Cardiac muscle cell (in vitro differentiated cells and primary cell): ENCODE data around the gene PAM. TPM values are rescaled to one million over a fixed set of nuclear protein-coding genes. Genes with fewer than 3 reads are reported as not detected.
"Not testable (repeated sequence)": the region's sequence is repeated elsewhere in the genome, so short reads cannot be mapped to it uniquely, and the experiment has no call there.

Experiments
- DNase-seq, 2 donors: peaks; one replicate each; pipeline versions ENCODE4 v3.0.0 to v3.0.0-alpha.2; 2010 to 2017; ENCODE audit warnings: low read depth in 1 of 2, low spot score in 1 of 2
- H3K27ac ChIP-seq: fragments of 200-600 bp; sonication (generic); 2 replicates; pipeline ENCODE4 v1.5.1; 2016
- H3K27me3 ChIP-seq: fragments of 200-600 bp; sonication (generic); 2 replicates; pipeline ENCODE4 v1.6.0; 2016; ENCODE audit warnings: control low read depth
- H3K36me3 ChIP-seq: fragments of 200-600 bp; sonication (generic); 2 replicates; pipeline ENCODE4 v1.5.1; 2016; ENCODE audit warnings: control low read depth
- H3K4me1 ChIP-seq: fragments of 200-600 bp; sonication (generic); 2 replicates; pipeline ENCODE4 v1.8.1; 2017; ENCODE audit warnings: low read depth, mild to moderate bottlenecking, mixed run types
- H3K4me3 ChIP-seq: fragments of 200-600 bp; sonication (generic); 2 replicates; pipeline ENCODE4 v1.5.1; 2016; ENCODE audit warnings: mild to moderate bottlenecking
- H3K9me3 ChIP-seq: fragments of 200-600 bp; sonication (generic); 2 replicates; pipeline ENCODE4 v1.5.1; 2017; ENCODE audit warnings: low read depth, mild to moderate bottlenecking, control low read depth
- polyA plus RNA-seq: library from polyadenylated mRNA; unstranded; fragments of >200 nt; fragmentation: Nextera tagmentation; extraction: Ambion mirVana; gene quantifications from 2 replicates; pipeline ENCODE4 v1.2.1, GENCODE V29; 2016
- total RNA-seq: library from RNA; depleted of rRNA; stranded (reverse); fragments of >200 nt; gene quantifications from 2 replicates; pipeline ENCODE4 v1.2.3, GENCODE V29; 2016
- TF ChIP-seq, protein P1 (sequence below): IDR thresholded peaks from 2 replicates; pipeline ENCODE4 v1.5.1; 2012; ENCODE audit warnings: low read depth, mild to moderate bottlenecking, low read length

Gene PAM
- total and polyA plus RNA-seq, 2 experiments from 2014 or later = 375 to 392 TPM

DNA sequence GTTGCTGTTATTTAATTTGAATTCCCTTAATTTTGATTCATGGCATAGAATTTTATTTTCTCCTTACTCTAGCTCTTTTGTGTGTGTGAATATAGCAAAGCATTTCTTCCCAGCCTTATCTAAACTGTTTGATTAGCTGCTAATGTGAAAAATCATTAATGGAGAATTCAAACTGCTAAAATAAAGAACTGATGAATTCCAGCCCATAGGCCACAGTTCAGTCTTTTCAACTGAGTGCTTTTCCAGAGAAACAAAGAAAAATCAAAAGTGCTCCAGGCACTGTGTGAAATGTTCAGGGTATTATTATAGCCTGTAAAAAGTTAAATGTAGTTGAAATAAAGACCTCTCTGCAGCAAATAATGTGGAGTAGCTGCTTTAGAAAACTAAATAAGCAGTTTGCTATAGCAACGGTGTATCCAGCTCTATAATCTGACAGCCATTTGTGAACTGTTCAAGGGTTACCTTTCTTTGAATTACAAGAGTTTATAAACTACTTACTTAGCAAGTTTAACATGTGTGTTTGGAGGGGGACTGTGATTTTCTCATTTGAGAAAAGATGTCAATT is 241.0 kb downstream of the PAM start:
- Histone ChIP-seq H3K4me3 (no peak overlapping the region), H3K27me3 (no peaks in the 10 kb centered on the region), H3K27ac (no peak overlapping the region), H3K9me3 (no peaks in the 10 kb centered on the region), H3K36me3 (no peaks in the 10 kb centered on the region), H3K4me1 (no peaks in the 10 kb centered on the region)
- TF ChIP-seq, protein P1, sequence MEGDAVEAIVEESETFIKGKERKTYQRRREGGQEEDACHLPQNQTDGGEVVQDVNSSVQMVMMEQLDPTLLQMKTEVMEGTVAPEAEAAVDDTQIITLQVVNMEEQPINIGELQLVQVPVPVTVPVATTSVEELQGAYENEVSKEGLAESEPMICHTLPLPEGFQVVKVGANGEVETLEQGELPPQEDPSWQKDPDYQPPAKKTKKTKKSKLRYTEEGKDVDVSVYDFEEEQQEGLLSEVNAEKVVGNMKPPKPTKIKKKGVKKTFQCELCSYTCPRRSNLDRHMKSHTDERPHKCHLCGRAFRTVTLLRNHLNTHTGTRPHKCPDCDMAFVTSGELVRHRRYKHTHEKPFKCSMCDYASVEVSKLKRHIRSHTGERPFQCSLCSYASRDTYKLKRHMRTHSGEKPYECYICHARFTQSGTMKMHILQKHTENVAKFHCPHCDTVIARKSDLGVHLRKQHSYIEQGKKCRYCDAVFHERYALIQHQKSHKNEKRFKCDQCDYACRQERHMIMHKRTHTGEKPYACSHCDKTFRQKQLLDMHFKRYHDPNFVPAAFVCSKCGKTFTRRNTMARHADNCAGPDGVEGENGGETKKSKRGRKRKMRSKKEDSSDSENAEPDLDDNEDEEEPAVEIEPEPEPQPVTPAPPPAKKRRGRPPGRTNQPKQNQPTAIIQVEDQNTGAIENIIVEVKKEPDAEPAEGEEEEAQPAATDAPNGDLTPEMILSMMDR = no peak
- DNase-seq = no peak

DNA sequence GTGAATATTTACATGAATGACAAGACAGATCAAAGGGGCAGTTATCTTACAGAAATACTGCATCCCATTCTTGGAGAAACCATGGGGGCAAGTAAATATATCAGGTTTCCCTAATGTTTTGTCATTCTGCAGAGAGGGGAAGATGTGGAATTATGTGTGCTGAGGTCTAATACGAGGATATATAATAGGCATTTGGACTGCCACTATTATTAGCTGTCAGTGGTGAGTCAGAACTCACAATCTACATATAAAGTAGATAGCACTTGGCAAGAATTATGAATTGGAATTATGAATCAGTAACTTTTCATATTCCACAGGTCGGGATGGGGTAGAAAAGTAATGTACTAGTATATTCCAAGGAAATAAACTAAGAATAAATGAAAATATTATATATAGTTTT is 243.1 kb downstream of the PAM start:
- DNase-seq = peak in 1 of 2 donors; percentile 17
- H3K27me3 ChIP-seq = no peaks in the 10 kb centered on the region
- H3K9me3 ChIP-seq = no peaks in the 10 kb centered on the region
- no peak overlapping the region for H3K4me3 ChIP-seq
- no peak overlapping the region for H3K27ac ChIP-seq
- no peaks in the 10 kb centered on the region for H3K36me3 ChIP-seq
- H3K4me1 ChIP-seq = no peaks in the 10 kb centered on the region
- TF ChIP-seq, protein P1 = no peak

DNA sequence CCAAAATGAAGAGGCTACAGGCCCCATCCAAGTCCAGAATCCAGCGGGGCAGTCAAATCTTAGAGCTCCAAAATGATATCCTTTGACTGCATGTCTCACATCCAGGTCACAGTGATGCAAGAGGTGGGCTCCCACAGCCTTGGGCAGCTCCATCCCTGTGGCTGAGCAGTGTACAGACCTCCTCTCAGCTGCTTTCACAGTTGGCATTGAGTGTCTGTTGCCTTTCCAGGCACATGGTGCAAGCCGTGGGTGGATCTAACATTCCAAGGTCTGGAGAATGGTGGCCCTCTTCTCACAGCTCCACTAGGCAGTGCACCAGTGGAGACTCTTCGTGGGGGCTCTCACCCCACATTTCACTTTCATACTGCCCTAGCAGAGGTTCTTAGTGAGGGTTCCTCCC is 244.1 kb downstream of the PAM start:
- H3K36me3 ChIP-seq = peaks cover 2% of the 10 kb centered on the region

DNA sequence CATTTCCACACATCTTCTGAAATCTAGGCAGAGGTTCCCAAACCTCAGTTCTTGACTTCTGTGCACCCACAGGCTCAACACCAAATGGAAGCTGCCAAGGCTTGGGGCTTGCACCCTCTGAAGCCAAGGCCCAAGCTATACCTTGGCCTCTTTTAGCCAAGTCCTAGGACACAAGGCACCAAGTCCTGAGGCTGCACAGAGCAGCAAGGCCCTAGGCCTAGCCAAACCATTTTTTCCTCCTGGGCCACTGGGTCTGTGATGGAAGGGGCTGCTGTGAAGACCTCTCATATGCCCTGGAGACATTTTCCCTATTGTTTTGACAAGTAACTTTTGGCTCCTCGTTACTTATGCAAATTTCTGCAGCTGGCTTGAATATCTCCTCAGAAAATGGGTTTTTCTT is 244.5 kb downstream of the PAM start:
- not testable (repeated sequence) for DNase-seq, H3K9me3 ChIP-seq, H3K27ac ChIP-seq, H3K27me3 ChIP-seq, H3K4me1 ChIP-seq, H3K4me3 ChIP-seq, H3K36me3 ChIP-seq

More for the DNA sequence above, 244.1 kb downstream of the PAM start:
- TF ChIP-seq, protein P1 = no peak
- Histone ChIP-seq H3K27me3 (no peaks in the 10 kb centered on the region), H3K4me3 (no peak overlapping the region), H3K27ac (no peak overlapping the region), H3K9me3 (no peaks in the 10 kb centered on the region), H3K4me1 (no peaks in the 10 kb centered on the region)
- no peak for DNase-seq

DNA sequence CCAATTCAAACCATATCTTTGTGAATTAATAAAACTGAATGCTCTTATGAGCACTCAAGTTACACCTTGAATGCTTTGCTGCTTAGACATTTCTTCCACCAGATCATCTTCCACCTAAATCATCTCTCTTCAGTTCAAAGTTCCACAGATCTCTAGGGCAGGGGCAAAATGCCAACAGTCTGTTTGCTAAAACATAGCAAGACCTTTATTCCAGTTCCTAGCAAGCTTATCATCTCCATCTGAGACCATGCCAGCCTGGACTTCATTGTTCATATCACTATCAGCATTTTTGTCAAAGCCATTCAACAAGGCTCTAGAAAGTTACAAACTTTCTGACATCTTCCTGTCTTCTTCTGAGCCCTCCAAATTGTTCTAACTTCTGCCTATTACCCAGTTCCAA is 245.0 kb downstream of the PAM start:
- Histone ChIP-seq H3K36me3 (peaks cover 7% of the 10 kb centered on the region), H3K9me3 (no peaks in the 10 kb centered on the region), H3K4me1 (no peaks in the 10 kb centered on the region), H3K27me3 (no peaks in the 10 kb centered on the region), H3K4me3 (no peak overlapping the region), H3K27ac (no peak overlapping the region)
- DNase-seq = no peak
- TF ChIP-seq, protein P1 = no peak

DNA sequence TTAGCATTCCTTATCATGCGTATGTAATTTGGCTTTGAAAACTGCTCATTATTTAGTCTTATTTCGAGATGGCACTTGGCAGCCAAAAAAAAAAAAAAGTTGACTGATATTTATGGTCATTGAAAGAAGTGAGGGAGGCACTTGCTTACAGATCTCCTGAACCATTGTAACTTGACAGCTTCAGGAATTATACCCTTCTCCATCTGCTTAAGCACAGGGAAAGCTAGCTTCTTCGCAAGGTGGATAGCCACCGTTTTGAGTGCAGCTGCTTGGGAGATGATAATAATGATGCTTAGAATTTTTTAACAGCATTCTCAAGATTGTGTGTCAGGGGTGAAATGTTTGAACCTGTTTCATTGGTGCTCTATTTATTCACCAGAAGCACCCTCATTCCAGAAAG is 248.8 kb downstream of the PAM start:
- TF ChIP-seq, protein P1 = no peak
- no peak overlapping the region for H3K4me3 ChIP-seq

More for the DNA sequence above, 248.8 kb downstream of the PAM start:
- no peaks in the 10 kb centered on the region for H3K4me1 ChIP-seq
- no peak for DNase-seq
- no peaks in the 10 kb centered on the region for H3K9me3 ChIP-seq
- H3K36me3 ChIP-seq = peaks cover 22% of the 10 kb centered on the region
- no peaks in the 10 kb centered on the region for H3K27me3 ChIP-seq
- H3K27ac ChIP-seq = no peak overlapping the region
